ENCODE data around the gene TECPR1.
A peak's percentile ranks its signal among the peaks of the same experiment; 100 is the strongest.

Gene TECPR1

DNA sequence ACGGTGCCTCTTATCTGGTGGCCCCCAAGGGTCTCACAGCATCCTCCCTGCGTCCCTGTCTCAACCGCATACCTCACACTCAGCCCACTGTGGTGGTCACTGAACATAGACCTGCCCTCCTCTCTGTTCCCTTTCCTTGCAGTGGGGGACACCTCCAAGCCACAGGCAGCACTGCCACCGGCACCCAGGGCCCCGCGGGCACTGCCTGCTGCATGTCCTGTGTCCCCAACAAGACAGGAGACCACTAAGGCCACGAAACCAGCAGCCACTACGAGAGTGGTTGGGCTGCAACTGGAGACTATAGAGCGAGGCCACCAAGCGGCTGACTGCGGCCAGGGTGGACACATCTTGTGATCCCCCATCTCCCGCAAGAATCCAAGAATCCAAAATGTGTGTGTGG, 44.8 kb upstream of the TECPR1 start:
- TF ChIP-seq, protein P1, sequence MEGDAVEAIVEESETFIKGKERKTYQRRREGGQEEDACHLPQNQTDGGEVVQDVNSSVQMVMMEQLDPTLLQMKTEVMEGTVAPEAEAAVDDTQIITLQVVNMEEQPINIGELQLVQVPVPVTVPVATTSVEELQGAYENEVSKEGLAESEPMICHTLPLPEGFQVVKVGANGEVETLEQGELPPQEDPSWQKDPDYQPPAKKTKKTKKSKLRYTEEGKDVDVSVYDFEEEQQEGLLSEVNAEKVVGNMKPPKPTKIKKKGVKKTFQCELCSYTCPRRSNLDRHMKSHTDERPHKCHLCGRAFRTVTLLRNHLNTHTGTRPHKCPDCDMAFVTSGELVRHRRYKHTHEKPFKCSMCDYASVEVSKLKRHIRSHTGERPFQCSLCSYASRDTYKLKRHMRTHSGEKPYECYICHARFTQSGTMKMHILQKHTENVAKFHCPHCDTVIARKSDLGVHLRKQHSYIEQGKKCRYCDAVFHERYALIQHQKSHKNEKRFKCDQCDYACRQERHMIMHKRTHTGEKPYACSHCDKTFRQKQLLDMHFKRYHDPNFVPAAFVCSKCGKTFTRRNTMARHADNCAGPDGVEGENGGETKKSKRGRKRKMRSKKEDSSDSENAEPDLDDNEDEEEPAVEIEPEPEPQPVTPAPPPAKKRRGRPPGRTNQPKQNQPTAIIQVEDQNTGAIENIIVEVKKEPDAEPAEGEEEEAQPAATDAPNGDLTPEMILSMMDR (conservative IDR thresholded peaks at IDR 0.05; ENCODE audit: low read depth, low read length): no peak
- Histone ChIP-seq H3K4me3 (IDR thresholded peaks at IDR 0.05; ENCODE audit: insufficient read depth, low read depth, low read length) (no peak overlapping the region), H3K27me3 (ENCODE audit: insufficient read depth, low read depth) (no peaks in the 10 kb centered on the region), H3K4me2 (no peak overlapping the region), H4K20me1 (ENCODE audit: insufficient read depth) (no peaks in the 10 kb centered on the region; the same call in 1 of the 2 replicates), H3K9ac (no peak overlapping the region), H3K79me2 (ENCODE audit: insufficient read depth, low read depth) (no peaks in the 10 kb centered on the region), H3K4me1 (ENCODE audit: low read depth, poor library complexity, severe bottlenecking) (no peaks in the 10 kb centered on the region), H3K36me3 (ENCODE audit: insufficient read depth) (no peaks in the 10 kb centered on the region), H2AFZ (ENCODE audit: low read depth) (no peak overlapping the region), H3K27ac (no peak overlapping the region)

DNA sequence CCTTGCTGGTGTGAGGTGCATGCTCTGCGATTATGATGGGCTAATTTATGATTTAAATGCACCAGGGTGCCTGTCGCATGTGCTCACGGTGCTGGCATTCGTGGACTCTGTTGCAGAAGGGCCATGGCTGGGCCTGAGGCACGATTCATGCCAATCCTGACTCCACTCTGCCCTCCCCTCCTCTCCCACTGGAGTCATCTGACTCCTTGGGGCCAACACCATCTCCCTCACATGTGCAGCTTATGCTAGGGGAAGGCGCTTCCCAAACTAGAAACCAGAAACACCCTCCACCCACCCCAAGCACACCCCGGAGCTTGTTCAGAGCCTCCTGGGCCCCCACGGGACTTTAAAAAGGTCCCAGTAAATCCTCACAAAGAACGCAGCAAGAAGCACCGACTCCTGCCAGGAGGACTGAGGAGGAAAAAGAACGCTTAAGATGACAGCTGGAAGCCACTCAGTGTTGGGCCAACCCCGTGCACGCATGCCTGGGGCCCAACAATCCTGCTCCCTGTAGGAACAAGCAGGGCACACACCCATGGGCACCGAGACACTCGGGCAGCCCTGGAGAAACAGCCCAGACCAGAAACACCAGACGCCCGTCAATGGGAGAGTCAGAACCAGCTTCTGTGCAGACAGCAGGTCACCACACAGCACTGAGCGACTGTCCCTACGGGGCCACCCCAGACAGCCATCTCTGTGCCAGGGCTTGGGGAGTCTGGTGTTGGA, 43.6 kb upstream of the TECPR1 start:
- Histone ChIP-seq H3K36me3 (ENCODE audit: insufficient read depth) (no peaks in the 10 kb centered on the region), H2AFZ (ENCODE audit: low read depth) (no peak overlapping the region), H3K4me3 (IDR thresholded peaks at IDR 0.05; ENCODE audit: insufficient read depth, low read depth, low read length) (no peak overlapping the region), H3K27me3 (ENCODE audit: insufficient read depth, low read depth) (no peaks in the 10 kb centered on the region), H3K9ac (no peak overlapping the region), H4K20me1 (ENCODE audit: insufficient read depth) (no peaks in the 10 kb centered on the region; the same call in 1 of the 2 replicates), H3K27ac (no peak overlapping the region), H3K79me2 (ENCODE audit: insufficient read depth, low read depth) (no peaks in the 10 kb centered on the region), H3K4me2 (no peak overlapping the region), H3K4me1 (ENCODE audit: low read depth, poor library complexity, severe bottlenecking) (peaks cover 6% of the 10 kb centered on the region)
- TF ChIP-seq, protein P1 (conservative IDR thresholded peaks at IDR 0.05; ENCODE audit: low read depth, low read length): no peak

DNA sequence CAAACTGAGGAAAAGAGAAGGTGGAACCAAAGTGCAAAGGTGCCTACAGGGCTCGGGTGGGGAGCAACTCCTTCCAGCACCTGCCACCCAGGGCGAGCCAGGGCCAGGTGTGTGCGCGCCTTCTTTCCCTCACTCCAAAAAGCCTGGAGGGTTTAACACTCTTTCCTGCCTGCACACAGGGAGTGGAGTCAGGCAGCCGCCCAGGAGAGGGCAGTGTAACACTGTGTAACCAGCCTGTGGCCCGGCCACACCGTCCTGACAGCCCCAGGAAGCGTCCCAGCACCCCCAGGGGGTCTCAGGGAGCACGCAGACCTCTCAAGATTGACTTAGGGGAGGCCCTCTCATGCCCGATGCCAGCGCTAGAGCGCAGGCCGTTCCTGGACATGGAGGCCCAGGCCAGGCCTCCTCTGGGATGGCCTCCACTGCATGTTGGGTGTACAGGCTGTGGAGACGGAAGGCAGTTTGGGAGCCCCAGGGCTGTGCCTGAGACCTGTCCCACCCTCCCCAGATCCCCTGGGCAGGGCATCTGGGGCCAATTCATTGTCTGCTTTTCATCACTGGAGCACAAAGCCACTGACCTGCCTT, 42.9 kb upstream of the TECPR1 start:
- H3K9ac ChIP-seq: no peak overlapping the region
- H3K27ac ChIP-seq: no peak overlapping the region
- TF ChIP-seq, protein P1 (conservative IDR thresholded peaks at IDR 0.05; ENCODE audit: low read depth, low read length): peak; percentile 74
- no peak overlapping the region for H2AFZ ChIP-seq (ENCODE audit: low read depth)
- H4K20me1 ChIP-seq (ENCODE audit: insufficient read depth): no peaks in the 10 kb centered on the region; the same call in 1 of the 2 replicates
- H3K36me3 ChIP-seq (ENCODE audit: insufficient read depth): no peaks in the 10 kb centered on the region
- H3K4me1 ChIP-seq (ENCODE audit: low read depth, poor library complexity, severe bottlenecking): peaks cover 9% of the 10 kb centered on the region
- H3K79me2 ChIP-seq (ENCODE audit: insufficient read depth, low read depth): no peaks in the 10 kb centered on the region
- no peak overlapping the region for H3K4me2 ChIP-seq
- H3K4me3 ChIP-seq (IDR thresholded peaks at IDR 0.05; ENCODE audit: insufficient read depth, low read depth, low read length): no peak overlapping the region
- no peaks in the 10 kb centered on the region for H3K27me3 ChIP-seq (ENCODE audit: insufficient read depth, low read depth)

DNA sequence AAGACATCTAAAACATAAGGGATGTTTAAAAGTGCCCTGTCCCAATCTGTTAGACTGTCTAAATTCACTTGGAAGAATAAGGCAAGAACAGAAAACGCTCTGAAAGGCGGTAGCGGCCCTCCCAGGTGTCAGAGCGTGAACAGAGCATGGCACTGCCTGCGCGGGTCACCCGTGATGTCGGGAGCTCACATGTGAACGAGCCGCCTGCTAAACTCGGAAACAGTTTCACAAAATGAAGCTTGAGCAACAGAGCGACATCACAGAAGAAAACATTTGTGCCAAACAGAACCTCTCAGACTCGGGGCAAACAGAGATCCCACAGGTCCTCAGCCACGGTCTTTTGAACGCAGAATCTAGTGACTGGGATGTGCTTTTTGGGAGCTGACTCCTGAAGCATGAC, 42.3 kb upstream of the TECPR1 start:
- TF ChIP-seq, protein P1 (conservative IDR thresholded peaks at IDR 0.05; ENCODE audit: low read depth, low read length): no peak
- H3K79me2 ChIP-seq (ENCODE audit: insufficient read depth, low read depth): no peaks in the 10 kb centered on the region
- H3K9ac ChIP-seq: no peak overlapping the region
- H2AFZ ChIP-seq (ENCODE audit: low read depth): no peak overlapping the region
- H3K4me1 ChIP-seq (ENCODE audit: low read depth, poor library complexity, severe bottlenecking): peaks cover 14% of the 10 kb centered on the region
- no peaks in the 10 kb centered on the region for H3K36me3 ChIP-seq (ENCODE audit: insufficient read depth)
- no peak overlapping the region for H3K27ac ChIP-seq
- no peaks in the 10 kb centered on the region for H3K27me3 ChIP-seq (ENCODE audit: insufficient read depth, low read depth)
- H4K20me1 ChIP-seq (ENCODE audit: insufficient read depth): no peaks in the 10 kb centered on the region; the same call in 1 of the 2 replicates
- no peak overlapping the region for H3K4me2 ChIP-seq
- no peak overlapping the region for H3K4me3 ChIP-seq (IDR thresholded peaks at IDR 0.05; ENCODE audit: insufficient read depth, low read depth, low read length)
